ENCODE measurements around the gene CCDC57.

The CCDC57 gene

DNA sequence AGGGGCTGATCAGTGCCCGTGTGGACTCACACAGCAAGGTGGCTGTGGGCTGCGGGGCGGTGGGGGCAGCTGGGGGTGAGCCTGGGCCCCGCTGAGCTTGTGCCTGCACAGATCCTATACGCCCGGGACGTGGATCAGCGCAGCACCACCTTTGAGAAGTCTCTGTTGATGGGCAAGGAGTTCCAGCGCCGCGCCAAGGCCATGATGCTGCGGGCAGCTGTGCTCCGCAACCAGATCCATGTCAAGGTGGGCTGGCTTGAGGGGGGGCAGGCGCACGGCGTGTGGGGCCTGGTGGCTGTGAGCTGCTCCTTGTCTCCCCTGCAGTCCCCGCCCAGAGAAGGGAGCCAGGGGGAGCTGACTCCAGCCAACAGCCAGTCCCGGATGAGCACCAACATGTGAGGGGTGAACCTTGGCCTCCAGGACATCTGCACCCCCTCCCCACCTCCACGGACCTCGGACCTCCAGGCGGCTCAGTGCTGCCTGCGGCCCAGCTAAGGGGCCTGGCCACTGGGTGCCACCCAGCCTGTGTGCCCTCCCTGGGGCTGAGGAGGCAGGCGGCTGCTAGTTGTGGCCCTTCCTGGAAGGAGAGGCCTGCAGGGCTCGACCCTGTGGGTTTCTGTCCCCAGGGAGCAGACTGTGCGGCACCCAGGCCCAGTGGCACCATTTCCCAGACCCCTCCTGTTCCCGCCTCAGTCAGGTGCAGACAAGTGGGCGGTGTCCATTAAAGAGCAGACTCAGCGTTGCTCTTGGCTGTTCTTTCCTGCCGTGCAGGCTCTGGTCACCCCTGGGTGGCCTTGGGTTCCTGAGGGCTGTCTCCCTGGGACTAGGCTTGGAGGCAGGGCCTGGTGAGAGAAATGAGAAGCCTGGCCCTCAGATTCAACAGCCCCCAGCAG, 155.7 kb downstream of the CCDC57 start:
- no peak for DNase-seq

DNA sequence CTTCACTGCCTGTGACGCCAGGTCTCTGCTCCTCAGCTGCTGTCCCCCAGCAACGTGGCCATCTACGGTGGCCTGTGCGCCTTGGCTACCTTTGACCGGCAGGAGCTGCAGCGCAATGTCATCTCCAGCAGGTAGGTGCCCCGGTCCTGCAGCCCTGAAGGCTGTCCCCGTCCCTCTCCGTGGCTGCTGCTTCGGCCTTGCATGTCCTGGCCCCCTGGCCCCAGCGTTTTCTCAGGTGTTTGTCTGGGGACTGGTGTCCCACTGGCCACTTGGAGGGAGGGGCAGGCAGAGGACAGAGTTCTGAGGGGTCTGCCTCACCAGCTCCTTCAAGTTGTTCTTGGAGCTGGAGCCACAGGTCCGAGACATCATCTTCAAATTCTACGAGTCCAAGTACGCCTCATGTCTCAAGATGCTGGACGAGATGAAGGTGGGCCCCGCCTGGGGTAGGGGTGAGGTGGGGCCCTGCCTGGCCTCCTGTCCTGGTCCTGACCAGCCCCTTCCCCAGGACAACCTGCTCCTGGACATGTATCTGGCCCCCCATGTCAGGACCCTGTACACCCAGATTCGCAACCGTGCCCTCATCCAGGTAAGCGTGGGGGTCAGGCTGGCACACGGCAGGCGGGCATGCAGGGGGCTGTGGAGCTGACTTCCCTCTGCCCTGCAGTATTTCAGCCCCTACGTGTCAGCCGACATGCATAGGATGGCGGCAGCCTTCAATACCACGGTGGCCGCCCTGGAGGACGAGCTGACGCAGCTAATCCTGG, 156.5 kb downstream of the CCDC57 start:
- DNase-seq, result no peak

DNA sequence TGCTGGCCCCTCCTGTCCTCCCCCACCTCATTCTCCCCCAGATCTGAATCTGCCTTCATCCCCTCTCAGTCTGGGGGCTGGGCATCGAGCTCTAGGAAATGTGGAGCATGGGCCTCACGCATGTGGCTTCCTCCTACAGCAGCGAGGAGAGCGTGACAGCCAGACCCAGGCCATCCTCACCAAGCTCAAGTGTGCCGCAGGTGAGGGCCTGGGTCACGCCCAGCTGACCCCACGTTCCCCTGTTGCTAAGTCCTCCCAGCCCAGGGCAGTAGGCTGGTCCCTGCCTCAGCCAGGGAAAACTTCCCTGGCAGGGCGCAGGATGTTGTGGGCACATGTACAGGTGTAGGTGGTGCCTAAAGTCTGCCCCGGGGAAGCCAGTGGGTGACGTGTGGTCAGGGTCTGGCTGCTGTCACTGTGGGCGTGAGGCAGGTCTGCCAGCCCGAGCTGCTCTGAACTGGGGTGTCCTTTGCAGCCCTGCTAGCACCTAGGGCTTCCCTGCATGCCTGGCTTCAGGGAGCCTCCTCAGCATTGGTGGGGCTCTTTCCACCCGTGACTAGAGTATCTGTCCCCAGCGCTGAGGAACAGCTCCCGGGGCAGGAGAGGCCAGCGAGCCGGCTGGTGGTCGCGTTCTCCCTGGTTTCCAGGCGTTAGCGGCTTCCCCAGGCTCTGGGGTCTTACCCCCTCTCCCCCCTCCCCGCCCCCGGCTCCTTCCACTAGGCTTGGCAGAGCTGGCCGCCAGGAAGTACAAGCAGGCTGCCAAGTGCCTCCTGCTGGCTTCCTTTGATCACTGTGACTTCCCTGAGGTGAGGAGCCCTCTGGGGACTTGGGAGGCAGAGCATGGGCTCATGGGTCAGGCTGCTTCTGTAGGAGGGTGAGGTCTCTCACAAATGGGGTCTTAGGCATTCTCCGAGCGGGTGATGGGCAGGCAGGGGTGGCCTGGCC, 157.3 kb downstream of the CCDC57 start:
- no peak for DNase-seq

DNA sequence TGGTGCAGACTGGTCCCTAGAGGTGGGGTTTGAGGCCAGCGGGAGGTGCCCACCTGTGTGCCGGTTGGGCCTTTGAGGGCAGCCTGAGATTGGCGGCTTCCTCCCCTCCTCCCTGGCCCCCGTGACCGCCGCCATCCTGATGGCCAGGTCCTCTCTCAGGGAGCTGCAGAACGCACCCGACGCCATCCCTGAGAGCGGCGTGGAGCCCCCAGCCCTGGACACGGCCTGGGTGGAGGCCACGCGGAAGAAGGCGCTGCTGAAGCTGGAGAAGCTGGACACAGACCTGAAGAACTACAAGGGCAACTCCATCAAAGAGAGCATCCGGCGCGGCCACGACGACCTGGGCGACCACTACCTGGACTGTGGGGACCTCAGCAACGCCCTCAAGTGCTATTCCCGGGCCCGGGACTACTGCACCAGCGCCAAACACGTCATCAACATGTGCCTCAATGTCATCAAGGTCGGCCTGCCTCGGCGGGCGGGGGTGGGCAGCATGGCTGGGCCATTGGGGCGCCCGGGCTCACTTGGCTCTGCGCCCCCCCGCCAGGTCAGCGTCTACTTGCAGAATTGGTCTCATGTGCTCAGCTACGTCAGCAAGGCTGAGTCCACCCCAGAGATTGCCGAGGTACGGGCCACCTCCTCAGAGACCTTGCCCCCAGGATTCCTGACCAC, 158.2 kb downstream of the CCDC57 start:
- no peak for DNase-seq

DNA sequence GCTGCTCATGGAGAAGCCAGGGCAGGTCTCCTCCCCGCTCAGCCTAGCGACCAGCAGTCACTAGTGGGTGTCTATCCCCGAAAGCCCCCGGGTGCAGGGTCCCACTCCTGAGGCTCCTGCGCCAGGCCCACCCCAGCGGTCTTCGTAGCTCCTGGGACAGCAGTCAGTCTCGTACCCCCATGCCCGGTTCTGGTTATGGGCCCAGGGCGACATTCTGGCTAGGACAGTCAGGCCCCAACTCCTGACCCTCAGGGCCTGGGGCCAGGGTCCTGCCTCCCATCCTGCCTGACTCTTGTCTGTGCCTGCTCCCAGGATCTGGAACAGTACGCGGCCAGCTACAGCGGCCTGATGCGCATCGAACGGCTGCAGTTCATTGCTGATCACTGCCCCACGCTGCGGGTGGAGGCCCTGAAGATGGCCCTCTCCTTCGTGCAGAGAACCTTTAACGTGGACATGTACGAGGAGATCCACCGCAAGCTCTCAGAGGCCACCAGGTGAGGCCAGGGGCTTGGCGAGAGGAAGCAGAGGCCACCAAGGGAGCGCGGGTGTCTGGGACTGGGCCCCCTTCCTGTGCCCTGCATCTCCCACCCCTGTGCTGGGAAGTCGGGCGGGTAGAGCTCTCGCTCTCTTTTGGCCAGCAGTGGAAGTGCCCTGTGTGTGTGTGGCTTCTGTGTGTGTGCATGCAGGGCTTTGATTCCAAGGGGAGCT, 158.9 kb downstream of the CCDC57 start:
- DNase-seq, result no peak

DNA sequence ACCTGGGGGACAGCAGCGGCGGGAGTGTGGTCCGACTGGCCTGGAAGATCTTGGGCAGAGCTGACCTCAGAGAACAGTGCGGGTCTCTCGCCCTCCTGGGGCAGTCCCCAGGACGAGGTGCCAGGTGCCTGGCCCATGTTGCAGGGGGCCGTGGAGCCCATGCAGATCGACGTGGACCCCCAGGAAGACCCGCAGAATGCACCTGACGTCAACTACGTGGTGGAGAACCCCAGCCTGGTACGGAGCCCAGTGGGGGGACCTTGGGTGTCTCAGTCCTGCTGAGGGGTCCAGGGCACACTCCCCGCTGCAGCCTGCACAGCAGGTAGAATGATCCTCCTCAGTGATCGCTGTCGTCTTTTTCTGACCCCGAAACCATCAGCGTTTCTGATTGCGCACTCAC, 159.5 kb downstream of the CCDC57 start:
- DNase-seq, result no peak

- no peak for DNase-seq
These were observed 160.0 kb downstream of the CCDC57 start for GRCh38 chr17:82052638-82053059.

DNA sequence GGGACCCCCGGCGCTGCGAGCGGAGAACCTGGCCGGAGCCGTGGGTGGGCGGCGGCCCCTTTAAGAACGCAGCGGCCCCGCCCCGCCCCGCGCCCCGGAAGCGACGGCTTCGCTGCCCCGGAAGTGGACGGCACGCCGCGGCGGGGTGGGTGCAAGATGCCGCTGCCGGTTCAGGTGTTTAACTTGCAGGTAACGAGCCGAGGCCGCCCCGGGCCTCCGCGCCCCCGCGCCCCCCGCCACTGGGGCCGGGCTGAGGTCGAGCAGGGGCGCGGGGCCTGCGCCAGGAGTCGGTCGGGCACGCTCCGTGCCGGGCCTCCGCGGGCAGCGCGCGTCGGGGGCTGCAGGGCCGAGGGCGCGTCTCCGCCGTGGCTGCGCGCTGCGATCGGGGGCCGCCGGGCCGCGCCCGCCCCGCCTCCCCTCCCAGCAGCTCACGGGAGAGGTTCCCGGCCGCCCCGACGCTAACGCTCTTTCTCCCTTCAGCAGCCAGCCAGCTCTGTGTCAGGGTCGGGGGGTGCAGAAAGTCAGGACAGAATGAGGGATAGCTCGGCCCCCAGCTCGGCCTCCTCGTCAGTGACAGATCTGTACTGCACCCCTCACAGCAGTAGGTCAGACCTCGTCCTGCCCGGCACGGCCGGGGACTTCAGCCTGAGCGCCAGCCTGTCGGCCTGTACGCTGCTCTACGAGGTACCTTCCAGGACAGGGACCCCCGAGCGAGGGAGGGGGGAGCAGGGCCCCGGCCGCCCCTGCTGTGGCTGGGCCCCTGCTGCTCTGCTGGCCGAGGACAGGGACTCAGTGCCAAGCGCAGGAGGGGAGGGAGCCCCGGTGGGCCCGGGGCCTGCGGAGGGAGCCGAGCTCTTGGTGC, 160.6 kb downstream of the CCDC57 start, which contains the start of the genes GPS1 and RFNG:
TSS of gene GPS1 (plus strand) at position 123 of the 862 bp plus-strand sequence. CDS start at position 157, 34 bp downstream.
TSS of gene RFNG (minus strand) at position 36 of the 862 bp plus-strand sequence. CDS start 45 bp downstream, outside the sequence.
- peak; percentile 86 for DNase-seq

Data from activated CD8-positive, alpha-beta memory T cell treated with anti-CD3 and anti-CD28 coated beads, Interleukin-2, amount 50 U/mL, for 4 hours (primary cell).